CD4-positive, alpha-beta T cell treated with Interleukin-4 for 1 hour (primary cell): ENCODE results near the gene MADCAM1.
"Not testable (repeated sequence)": the region's sequence is repeated elsewhere in the genome, so short reads cannot be mapped to it uniquely, and the experiment has no call there.

ENCODE experiments used
- DNase-seq, 2 donors: peaks; one replicate each; pipeline ENCODE4 v3.0.0-alpha.2; 2020 to 2022

Gene MADCAM1

GRCh38 chr19:465056-465816 lies 31.1 kb upstream of the MADCAM1 start:
- no peak for DNase-seq

- no peak for DNase-seq
Measured at GRCh38 chr19:467554-467953, 28.7 kb upstream of the MADCAM1 start.

- no peak for DNase-seq
Measured at GRCh38 chr19:468587-469256, 27.6 kb upstream of the MADCAM1 start.

- no peak for DNase-seq
Measured at GRCh38 chr19:469833-470232, 26.5 kb upstream of the MADCAM1 start.

GRCh38 chr19:470701-471100 lies 25.6 kb upstream of the MADCAM1 start:
- DNase-seq = no peak

GRCh38 chr19:472005-472858 lies 24.1 kb upstream of the MADCAM1 start:
- no peak for DNase-seq

- DNase-seq = no peak
Measured at GRCh38 chr19:474126-475078, 21.9 kb upstream of the MADCAM1 start.

GRCh38 chr19:475360-475759 lies 20.9 kb upstream of the MADCAM1 start:
- DNase-seq = no peak

GRCh38 chr19:478236-478903 lies 17.9 kb upstream of the MADCAM1 start:
- DNase-seq = no peak

- no peak for DNase-seq
Measured at GRCh38 chr19:478976-479375, 17.3 kb upstream of the MADCAM1 start.

GRCh38 chr19:480016-480855 lies 16.1 kb upstream of the MADCAM1 start:
- peak; percentile 49 to 60 for DNase-seq

- DNase-seq = not testable (repeated sequence)
Measured at GRCh38 chr19:481100-481499, 15.2 kb upstream of the MADCAM1 start.

GRCh38 chr19:482186-483041 lies 13.9 kb upstream of the MADCAM1 start:
- DNase-seq = no peak

- DNase-seq = no peak
Measured at GRCh38 chr19:483332-484072, 12.8 kb upstream of the MADCAM1 start.

- DNase-seq = no peak
Measured at GRCh38 chr19:484494-484893, 11.8 kb upstream of the MADCAM1 start.

- no peak for DNase-seq
Measured at GRCh38 chr19:485077-485476, 11.2 kb upstream of the MADCAM1 start.

GRCh38 chr19:485583-486236 lies 10.6 kb upstream of the MADCAM1 start:
- no peak for DNase-seq
